ENCODE data around the gene EYS. TPM values are rescaled to one million over a fixed set of nuclear protein-coding genes. Genes with fewer than 3 reads are reported as not detected.
"Not testable (repeated sequence)": the region's sequence is repeated elsewhere in the genome, so short reads cannot be mapped to it uniquely, and the experiment has no call there.

Gene EYS
- total RNA-seq, 2 donors from 2014 or later, result 0.18 to 3.5 TPM

- no peaks in the 10 kb centered on the region for H3K27me3 ChIP-seq (replicated peaks; ENCODE audit: insufficient read depth)
- no peak overlapping the region for H3K4me3 ChIP-seq
- WGBS, result 79% methylated on average over 2 of the region's 2 CpGs
- H3K4me1 ChIP-seq (replicated peaks), result no peaks in the 10 kb centered on the region
- no peak overlapping the region for H3K27ac ChIP-seq
- no peaks in the 10 kb centered on the region for H3K36me3 ChIP-seq
- TF ChIP-seq POLR2AphosphoS5 (IDR thresholded peaks at IDR 0.05) (no peak), POLR2A (IDR thresholded peaks at IDR 0.05) (no peak), CTCF (IDR thresholded peaks at IDR 0.05) (no peak)
- no peak for DNase-seq (ENCODE audit: low spot score)
- no peaks in the 10 kb centered on the region for H3K9me3 ChIP-seq
- intact Hi-C loops (cut with DNase I), result no loop called here
Measured at GRCh38 chr6:64041373-64041772, 1665.7 kb downstream of the EYS start.

DNA sequence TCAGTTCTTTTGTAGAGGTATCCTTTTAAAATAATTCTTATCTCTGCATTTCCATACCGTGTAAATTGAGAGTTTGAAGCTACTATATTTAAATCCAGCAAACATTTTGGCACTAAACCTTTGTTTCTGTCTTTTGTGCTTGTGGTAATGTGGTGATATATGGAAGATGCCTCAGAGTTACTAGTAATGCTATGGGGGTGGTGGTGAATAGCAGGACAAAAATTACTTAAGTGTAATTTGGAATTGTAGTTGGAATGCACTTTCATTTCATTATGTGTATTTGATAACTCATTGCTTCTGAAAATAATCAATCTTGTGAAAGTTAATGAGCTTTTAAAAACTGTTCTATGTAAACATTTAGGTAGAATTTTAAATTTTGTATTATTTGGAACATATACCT is 1666.9 kb downstream of the EYS start:
- DNase-seq (ENCODE audit: low spot score), result no peak
- TF ChIP-seq POLR2AphosphoS5 (IDR thresholded peaks at IDR 0.05) (no peak), CTCF (IDR thresholded peaks at IDR 0.05) (no peak), POLR2A (IDR thresholded peaks at IDR 0.05) (no peak)
- no peaks in the 10 kb centered on the region for H3K36me3 ChIP-seq
- H3K27ac ChIP-seq, result no peak overlapping the region
- intact Hi-C loops (cut with DNase I), result no loop called here
- no peaks in the 10 kb centered on the region for H3K4me1 ChIP-seq (replicated peaks)
- no peaks in the 10 kb centered on the region for H3K9me3 ChIP-seq
- H3K27me3 ChIP-seq (replicated peaks; ENCODE audit: insufficient read depth), result no peaks in the 10 kb centered on the region
- no peak overlapping the region for H3K4me3 ChIP-seq
- WGBS, result 57% methylated on average over 1 of the region's 1 CpG

DNA sequence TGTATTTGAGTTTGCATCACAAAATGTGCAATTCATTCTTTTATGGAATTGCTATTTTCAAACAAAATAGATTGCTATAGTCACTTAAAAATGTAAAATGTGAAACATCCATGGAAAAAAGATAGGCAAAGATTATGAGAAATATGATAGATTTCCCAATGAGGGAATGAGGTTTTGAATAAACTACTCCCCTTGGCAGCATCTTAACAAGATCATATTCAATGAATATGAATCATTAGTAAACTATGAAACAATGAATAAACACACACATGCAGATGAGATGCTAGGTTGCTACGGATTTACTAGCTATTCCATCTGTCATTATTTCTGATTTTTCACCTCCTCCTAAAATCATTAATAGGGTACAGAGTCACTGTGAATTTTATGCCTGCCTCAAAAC is 1669.6 kb downstream of the EYS start:
- intact Hi-C loops (cut with DNase I), result no loop called here
- no peak for DNase-seq (ENCODE audit: low spot score)
- no peaks in the 10 kb centered on the region for H3K9me3 ChIP-seq
- H3K4me3 ChIP-seq, result no peak overlapping the region
- no peak overlapping the region for H3K27ac ChIP-seq
- no peaks in the 10 kb centered on the region for H3K27me3 ChIP-seq (replicated peaks; ENCODE audit: insufficient read depth)
- no peaks in the 10 kb centered on the region for H3K4me1 ChIP-seq (replicated peaks)
- no peak for TF ChIP-seq POLR2AphosphoS5 (IDR thresholded peaks at IDR 0.05)
- TF ChIP-seq CTCF (IDR thresholded peaks at IDR 0.05), result no peak
- no peak for TF ChIP-seq POLR2A (IDR thresholded peaks at IDR 0.05)
- no peaks in the 10 kb centered on the region for H3K36me3 ChIP-seq
- 53% methylated on average over 1 of the region's 1 CpG for WGBS

DNA sequence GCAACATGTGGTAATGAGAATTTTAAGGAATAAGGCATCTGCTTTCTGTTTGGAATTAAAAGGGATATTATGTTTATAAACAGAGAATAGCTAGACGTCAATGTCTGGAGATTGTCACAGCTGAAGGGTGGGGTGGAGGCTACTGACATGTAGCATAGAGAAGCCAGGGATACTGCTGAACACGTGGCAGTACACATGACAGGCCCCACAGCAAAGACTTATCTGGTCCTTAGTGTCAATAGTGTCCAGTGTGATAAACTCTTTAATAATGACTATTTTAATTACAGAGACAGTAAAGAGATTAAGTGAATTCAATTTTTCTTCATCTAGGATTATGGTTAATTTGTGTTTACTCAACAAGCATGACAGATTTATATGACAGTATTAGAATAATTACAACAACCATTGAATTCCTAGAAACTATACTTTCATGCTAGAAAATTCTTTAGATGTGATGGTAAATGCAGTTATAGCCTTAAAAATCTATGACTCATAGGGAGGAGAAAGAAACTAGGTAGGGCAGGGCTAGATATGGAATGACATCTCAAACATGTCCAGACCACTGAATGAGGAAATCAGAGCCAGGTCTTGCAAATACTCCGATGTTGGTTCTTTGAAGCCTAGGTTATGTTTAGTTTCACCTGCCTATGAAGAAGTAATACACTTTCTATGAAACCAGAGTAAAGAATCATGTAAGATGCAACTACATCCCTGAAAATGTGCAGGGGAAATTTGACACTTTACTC is 1671.9 kb downstream of the EYS start:
- Histone ChIP-seq H3K4me1 (replicated peaks) (no peaks in the 10 kb centered on the region), H3K27me3 (replicated peaks; ENCODE audit: insufficient read depth) (no peaks in the 10 kb centered on the region), H3K9me3 (no peaks in the 10 kb centered on the region), H3K4me3 (no peak overlapping the region), H3K36me3 (no peaks in the 10 kb centered on the region), H3K27ac (no peak overlapping the region)
- TF ChIP-seq CTCF (IDR thresholded peaks at IDR 0.05) (no peak), POLR2A (IDR thresholded peaks at IDR 0.05) (no peak), POLR2AphosphoS5 (IDR thresholded peaks at IDR 0.05) (no peak)
- 29% methylated on average over 3 of the region's 3 CpGs for WGBS
- no peak for DNase-seq (ENCODE audit: low spot score)
- intact Hi-C loops (cut with DNase I), result no loop called here

DNA sequence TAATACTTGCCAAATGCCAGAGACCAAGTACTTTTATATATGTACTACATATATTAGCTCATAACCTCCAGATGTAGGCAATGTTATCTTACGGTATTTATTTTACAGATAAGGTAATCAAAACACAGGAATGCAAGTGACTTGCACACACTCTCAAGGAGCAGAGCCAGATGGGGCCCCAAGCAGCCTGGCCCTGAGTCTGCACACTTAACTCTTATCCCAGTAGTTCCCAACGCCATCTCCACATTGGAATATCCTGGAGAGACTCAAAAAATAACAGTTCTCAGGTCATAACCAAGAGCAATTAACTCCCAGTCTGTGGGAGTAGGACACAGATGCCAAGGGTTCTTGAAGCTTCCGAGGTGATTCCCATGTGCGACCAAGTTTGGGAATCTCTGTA is 1672.7 kb downstream of the EYS start:
- intact Hi-C loops (cut with DNase I), result no loop called here
- DNase-seq (ENCODE audit: low spot score), result no peak
- TF ChIP-seq POLR2A (IDR thresholded peaks at IDR 0.05) (no peak), POLR2AphosphoS5 (IDR thresholded peaks at IDR 0.05) (no peak), CTCF (IDR thresholded peaks at IDR 0.05) (no peak)
- no peaks in the 10 kb centered on the region for H3K27me3 ChIP-seq (replicated peaks; ENCODE audit: insufficient read depth)
- no peak overlapping the region for H3K27ac ChIP-seq
- H3K4me1 ChIP-seq (replicated peaks), result no peaks in the 10 kb centered on the region
- H3K4me3 ChIP-seq, result no peak overlapping the region
- H3K9me3 ChIP-seq, result no peaks in the 10 kb centered on the region
- WGBS, result 77% methylated on average over 4 of the region's 4 CpGs
- H3K36me3 ChIP-seq, result no peaks in the 10 kb centered on the region

GRCh38 chr6:64030950-64031618 is 1675.9 kb downstream of the EYS start:
- H3K4me1 ChIP-seq (replicated peaks); H3K27ac ChIP-seq; H3K36me3 ChIP-seq; intact Hi-C loops (cut with DNase I); H3K27me3 ChIP-seq (replicated peaks; ENCODE audit: insufficient read depth); H3K9me3 ChIP-seq; DNase-seq (ENCODE audit: low spot score); H3K4me3 ChIP-seq: not testable (repeated sequence)
- WGBS, result 95% methylated on average over 18 of the region's 21 CpGs
